SK-N-SH (cell line): ENCODE data around the gene TRIM72.

Source experiments
- CTCF ChIP-seq: fragments of 200-600 bp; sonication (generic); IDR thresholded peaks from 2 replicates; pipeline ENCODE4 v1.6.1; 2017; ENCODE audit warnings: antibody characterized with exemption, mild to moderate bottlenecking, moderate library complexity
- EP300 ChIP-seq, 2 experiments: IDR thresholded peaks; 2 replicates each; pipeline versions ENCODE4 v1.4.0 to v1.6.1; 2012; ENCODE audit warnings: borderline replicate concordance in 1 of 2, low read depth in 1 of 2, low read length in 1 of 2
- USF2 ChIP-seq: fragments of 150-350 bp; IDR thresholded peaks from 2 replicates; pipeline ENCODE4 v1.6.1; 2017; ENCODE audit warnings: antibody characterized with exemption, low read length, low read depth, borderline replicate concordance

GRCh38 chr16:31271621-31272190, 57.8 kb downstream of the TRIM72 start:
- TF ChIP-seq CTCF (no peak), EP300 (IDR thresholded peaks at IDR 0.05; ENCODE audit: borderline replicate concordance in 1 of 2, low read depth in 1 of 2, low read length in 1 of 2) (no peak), USF2 (no peak)
